HCT116 (cell line): Measurements from ENCODE around the gene VCAN.

Experiments
- ELF1 ChIP-seq: IDR thresholded peaks from 2 replicates; pipeline ENCODE4 v1.6.1; 2012; ENCODE audit warnings: low read depth, borderline replicate concordance
- EZH2 ChIP-seq: fragments of 200-600 bp; sonication (generic); IDR thresholded peaks from 2 replicates; pipeline ENCODE4 v1.6.1; 2017; ENCODE audit warnings: antibody characterized with exemption, mixed run types
- EZH2phosphoT487 ChIP-seq: fragments of 200-600 bp; IDR thresholded peaks from 2 replicates; pipeline ENCODE4 v1.6.1; 2018; ENCODE audit warnings: antibody characterized with exemption, borderline replicate concordance
- FOSL1 ChIP-seq: IDR thresholded peaks from 2 replicates; pipeline ENCODE4 v1.6.1; 2012; ENCODE audit warnings: low read depth
- JUND ChIP-seq: IDR thresholded peaks from 2 replicates; pipeline ENCODE4 v1.6.1; 2012
- POLR2A ChIP-seq: IDR thresholded peaks from 2 replicates; pipeline ENCODE4 v1.7.0; 2011; ENCODE audit warnings: borderline replicate concordance; ENCODE audit not compliant: insufficient read depth, insufficient read length; ENCODE audit errors: extremely low read depth
- POLR2AphosphoS5 ChIP-seq: IDR thresholded peaks from 2 replicates; pipeline ENCODE4 v1.6.1; 2011; ENCODE audit warnings: mild to moderate bottlenecking, low read depth, low read length, moderate library complexity
- TF ChIP-seq, protein P1 (sequence below), 3 experiments: fragments of 200-600 bp in 1 of 3; sonication (generic) in 1 of 3; IDR thresholded peaks in 2 of 3; conservative IDR thresholded peaks in 1 of 3; 2 replicates each; pipeline ENCODE4 v1.5.1; 2012 to 2017; ENCODE audit warnings: low read depth in 2 of 3, low read length in 2 of 3, antibody characterized with exemption in 1 of 3, borderline replicate concordance in 1 of 3, control low read depth in 1 of 3, mild to moderate bottlenecking in 1 of 3, mixed read lengths in 1 of 3, mixed run types in 1 of 3, moderate library complexity in 1 of 3; ENCODE audit not compliant: insufficient read depth in 1 of 3
- TF ChIP-seq, protein P2 (sequence below): IDR thresholded peaks from 2 replicates; pipeline ENCODE4 v1.6.1; 2011; ENCODE audit warnings: mild to moderate bottlenecking, low read length, moderate library complexity; ENCODE audit not compliant: insufficient replicate concordance; ENCODE audit errors: extremely low read depth

DNA sequence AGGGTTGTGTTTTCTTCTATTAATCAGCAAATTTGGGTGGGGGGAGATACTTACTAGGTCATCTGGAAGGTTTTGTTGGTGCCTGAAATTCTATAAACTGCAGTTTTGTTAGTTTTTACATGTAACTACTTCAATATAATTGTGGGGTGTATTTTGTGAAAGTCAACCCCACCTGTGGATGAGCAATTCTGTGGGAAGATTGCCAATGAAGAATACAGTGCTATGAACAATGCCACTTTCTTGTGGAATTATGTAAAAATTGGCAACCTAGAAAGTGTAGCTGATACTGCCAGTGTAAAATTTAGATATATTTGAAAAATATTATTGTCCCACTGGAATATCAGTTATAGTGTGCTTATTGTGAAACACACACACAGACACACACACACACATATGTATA, 80.7 kb downstream of the VCAN start:
- TF ChIP-seq JUND (no peak), FOSL1 (no peak), EZH2phosphoT487 (no peak), EZH2 (no peak), ELF1 (no peak), POLR2AphosphoS5 (no peak), POLR2A (no peak)
- TF ChIP-seq, protein P1, sequence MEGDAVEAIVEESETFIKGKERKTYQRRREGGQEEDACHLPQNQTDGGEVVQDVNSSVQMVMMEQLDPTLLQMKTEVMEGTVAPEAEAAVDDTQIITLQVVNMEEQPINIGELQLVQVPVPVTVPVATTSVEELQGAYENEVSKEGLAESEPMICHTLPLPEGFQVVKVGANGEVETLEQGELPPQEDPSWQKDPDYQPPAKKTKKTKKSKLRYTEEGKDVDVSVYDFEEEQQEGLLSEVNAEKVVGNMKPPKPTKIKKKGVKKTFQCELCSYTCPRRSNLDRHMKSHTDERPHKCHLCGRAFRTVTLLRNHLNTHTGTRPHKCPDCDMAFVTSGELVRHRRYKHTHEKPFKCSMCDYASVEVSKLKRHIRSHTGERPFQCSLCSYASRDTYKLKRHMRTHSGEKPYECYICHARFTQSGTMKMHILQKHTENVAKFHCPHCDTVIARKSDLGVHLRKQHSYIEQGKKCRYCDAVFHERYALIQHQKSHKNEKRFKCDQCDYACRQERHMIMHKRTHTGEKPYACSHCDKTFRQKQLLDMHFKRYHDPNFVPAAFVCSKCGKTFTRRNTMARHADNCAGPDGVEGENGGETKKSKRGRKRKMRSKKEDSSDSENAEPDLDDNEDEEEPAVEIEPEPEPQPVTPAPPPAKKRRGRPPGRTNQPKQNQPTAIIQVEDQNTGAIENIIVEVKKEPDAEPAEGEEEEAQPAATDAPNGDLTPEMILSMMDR (IDR thresholded peaks at IDR 0.05 in 2 of 3, conservative IDR thresholded peaks at IDR 0.05 in 1 of 3; ENCODE audit: borderline replicate concordance in 1 of 3, insufficient read depth in 1 of 3, low read depth in 2 of 3, low read length in 2 of 3): no peak
- TF ChIP-seq, protein P2, sequence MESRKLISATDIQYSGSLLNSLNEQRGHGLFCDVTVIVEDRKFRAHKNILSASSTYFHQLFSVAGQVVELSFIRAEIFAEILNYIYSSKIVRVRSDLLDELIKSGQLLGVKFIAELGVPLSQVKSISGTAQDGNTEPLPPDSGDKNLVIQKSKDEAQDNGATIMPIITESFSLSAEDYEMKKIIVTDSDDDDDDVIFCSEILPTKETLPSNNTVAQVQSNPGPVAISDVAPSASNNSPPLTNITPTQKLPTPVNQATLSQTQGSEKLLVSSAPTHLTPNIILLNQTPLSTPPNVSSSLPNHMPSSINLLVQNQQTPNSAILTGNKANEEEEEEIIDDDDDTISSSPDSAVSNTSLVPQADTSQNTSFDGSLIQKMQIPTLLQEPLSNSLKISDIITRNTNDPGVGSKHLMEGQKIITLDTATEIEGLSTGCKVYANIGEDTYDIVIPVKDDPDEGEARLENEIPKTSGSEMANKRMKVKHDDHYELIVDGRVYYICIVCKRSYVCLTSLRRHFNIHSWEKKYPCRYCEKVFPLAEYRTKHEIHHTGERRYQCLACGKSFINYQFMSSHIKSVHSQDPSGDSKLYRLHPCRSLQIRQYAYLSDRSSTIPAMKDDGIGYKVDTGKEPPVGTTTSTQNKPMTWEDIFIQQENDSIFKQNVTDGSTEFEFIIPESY: no peak
